ENCODE measurements around the gene GAL3ST2.
A peak's percentile ranks its signal among the peaks of the same experiment; 100 is the strongest.
"Not testable (repeated sequence)": the region's sequence is repeated elsewhere in the genome, so short reads cannot be mapped to it uniquely, and the experiment has no call there.

GAL3ST2 gene

DNA sequence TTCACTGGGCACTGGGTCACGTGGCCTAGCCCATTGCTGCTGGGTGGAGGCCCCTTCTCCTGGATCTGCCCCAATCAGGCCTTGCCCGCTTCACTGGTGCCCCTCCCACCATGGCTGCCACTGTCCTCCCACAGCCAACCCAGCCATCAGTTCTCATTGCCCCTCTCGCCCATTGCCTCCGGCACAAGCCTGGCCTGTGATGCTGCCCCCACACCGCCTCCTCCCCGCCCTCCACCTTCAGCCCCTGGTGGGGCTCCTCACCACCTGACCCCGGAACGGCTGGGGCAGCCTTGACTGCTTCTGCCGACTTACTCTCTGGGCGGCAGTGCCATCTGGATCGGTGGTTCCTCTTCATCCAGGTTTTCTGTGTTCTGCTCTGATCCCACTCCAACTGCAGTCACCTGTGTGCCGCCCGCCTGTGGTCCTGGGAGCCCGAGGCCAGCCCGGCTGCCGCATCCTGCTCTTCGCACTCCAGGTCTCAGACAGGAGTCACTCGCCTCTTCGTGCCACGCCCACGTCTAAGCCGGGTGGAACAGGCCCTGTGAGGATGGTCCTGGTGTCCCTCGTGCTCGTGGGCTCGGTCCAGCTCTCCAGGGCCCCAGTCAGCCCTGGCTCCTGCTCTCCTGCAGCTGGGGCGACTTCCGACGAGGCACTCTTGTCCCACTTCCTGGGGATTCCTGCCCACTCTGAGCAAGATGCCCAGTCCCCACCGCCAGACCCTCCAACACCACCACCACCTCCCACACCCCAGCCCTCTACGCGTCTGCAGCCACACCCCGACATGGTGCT, 28.0 kb upstream of the GAL3ST2 start:
- DNase-seq, result no peak

DNA sequence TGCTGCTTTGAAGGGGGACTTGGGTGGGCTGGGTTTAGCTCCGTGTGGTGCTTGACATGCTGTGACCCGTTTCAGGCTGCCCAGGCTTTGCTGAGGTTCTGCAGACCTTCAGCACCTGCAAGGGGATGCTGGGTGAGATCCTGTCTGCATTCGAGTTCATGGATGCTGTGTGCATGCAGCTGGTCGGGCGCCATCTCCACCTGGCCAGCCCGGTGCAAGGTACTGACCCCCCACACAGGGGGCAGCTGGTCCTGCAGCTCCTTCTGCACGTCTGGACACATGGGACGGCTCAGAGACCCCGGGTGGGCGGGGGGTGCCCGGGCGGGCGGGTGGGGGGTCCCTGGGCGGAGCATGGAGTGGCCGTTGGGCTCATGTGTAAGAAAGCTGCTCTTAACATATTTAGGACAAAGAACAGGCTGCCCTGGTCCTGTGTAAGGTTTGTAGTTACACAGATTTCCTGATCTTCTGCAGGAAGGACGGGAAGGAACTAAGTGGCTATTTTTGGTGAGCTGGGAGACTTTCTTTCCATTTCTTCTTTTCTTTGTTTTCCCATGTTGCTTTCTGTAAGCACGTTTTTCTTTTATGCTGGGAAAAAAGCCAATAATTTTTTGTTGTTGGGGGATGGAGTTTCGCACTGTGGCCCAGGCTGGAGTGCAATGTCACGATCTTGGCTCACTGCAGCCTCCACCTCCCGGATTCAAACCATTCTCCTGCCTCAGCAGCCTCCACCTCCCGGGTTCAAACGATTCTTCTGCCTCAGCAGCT, 26.4 kb upstream of the GAL3ST2 start:
- DNase-seq, result no peak

DNA sequence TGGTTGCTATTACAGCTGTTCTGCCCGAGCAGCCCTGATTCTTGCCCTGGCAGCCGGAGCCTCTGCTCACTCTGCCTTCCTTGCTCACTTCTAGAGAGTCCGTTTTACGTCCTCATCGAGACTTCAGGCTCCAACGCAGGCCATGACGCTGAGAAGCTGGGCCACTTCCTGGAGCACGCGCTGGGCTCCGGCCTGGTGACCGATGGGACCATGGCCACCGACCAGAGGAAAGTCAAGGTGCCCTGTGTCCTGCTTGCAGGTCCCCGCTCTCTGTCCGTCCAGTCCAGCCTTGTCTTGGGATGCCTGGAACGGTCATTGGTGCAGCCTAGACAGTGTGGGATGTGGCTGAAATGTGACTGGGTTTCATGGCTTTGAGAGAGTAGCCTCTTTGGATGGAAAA, 25.5 kb upstream of the GAL3ST2 start:
- DNase-seq, result no peak

DNA sequence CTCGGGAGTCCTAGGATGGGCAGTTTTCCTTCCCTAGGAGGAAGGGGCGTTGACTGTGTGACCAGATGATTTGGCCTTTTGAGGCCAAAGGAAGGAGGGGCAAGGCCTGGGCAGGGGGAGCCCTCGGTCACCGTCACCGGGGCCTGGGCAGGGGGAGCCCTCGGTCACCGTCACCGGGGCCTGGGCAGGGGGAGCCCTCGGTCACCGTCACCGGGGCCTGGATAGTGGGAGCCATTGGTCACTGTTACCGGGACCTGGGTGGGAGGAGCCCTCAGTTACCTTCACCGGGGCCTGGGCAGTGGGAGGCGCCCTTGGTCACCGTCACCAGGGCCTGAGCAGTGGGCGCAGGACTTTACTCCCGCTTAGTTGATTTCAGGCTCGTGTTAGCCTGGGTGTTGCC, 24.8 kb upstream of the GAL3ST2 start:
- no peak for DNase-seq

DNA sequence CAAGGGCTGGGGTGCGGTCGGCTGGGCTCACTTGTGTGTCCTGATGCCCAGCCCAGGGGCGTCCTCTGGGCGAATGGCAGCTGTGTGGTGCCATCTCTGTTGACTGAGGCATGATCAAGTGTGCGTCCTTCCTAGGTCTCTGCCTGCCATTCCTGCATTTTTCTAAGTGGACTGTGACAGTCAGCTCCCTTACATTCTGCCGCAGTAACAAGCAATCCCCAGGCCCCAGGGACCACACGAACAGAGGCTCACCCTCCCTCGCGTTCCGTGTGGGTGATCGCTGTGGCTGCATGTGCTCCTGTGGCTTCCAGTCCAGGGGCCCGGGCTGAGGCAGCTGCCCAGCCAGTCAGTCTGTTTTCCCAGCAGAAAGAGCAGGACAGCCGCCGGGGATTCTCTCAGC, 24.4 kb upstream of the GAL3ST2 start:
- no peak for DNase-seq

DNA sequence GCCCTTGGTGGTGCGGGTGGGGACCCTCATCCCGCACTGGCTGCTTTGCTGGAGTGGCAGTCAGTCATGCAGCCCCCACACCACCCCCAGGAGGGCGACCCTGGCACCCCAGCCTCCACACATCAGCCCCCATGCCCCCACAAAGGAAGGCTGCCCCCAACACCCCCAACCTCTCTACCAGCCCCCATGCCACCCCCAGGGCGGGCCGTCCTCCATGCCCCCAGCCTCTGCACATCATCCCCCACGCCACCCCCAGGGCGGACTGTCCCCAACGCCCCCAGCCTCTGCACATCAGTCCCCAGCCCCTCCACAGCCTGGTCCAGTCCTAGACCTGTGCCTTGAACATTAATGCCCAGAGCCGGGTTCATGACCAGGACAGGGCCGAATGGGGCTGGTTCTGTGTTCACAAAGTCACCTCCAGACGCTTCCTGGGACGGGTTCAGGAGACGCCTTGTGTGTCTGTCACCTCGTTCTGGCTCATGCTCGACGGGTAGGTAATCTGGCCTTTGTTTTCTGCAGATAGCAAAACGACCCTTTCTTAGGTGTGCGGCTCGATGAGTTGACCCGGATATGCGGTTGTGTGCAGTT, 23.8 kb upstream of the GAL3ST2 start:
- no peak for DNase-seq

DNA sequence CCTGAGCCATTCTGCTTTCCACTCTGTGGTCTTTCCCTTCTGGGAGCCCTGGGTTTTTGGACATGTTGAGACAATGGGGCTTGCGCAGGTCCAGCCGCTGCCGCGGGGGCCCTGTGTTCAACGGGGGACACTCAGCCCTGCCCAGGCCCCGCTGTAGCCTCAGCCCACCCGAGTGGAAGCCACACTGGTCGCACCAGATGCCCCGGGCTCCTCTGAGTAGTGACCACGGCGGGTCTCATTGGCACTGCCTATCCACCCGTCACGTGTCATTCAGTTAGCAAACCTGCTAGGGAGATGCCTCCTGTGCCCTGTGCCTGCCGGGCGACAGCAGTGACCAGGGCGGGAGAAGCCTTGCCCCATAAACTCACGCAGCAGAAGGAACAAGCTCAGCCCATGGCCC, 23.1 kb upstream of the GAL3ST2 start:
- no peak for DNase-seq

DNA sequence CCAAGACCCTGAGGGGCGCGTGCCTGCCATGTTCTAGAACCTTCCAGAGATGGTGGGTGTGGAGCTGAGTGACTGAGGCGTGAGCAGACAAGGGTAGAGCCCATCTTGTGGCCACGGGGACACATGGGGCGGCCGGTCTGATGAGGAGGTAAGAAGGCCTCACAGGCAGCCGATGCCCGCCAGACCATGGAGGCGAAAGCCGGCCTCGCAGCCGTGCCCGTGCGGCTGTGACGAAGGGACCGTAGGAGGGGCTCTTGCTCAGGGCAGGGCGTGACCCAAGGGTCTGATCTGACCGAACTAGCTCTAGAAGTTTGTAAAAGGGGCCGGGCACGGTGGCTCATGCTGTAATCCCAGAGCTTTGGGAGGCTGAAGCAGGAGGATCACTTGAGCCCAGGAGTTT, 22.6 kb upstream of the GAL3ST2 start:
- no peak for DNase-seq

DNA sequence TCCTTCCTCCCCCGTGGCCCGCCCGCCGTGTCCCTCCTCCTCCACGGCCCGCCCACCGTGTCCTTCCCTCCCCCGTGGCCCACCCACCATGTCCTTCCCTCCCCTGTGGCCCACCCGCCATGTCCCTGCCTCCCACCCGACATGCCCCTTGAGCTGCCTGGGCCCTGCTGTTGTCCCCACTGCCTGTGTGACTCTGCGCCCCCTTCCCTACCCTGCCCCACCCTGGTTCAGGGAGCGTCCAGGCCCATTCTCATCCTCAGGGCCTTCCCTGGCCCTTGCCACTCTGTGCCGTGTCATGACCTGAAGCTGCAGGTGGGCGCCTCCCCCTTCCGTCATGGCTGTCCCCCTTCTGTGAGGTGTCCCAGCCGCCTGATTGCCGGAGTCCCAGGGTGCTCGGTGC, 21.5 kb upstream of the GAL3ST2 start:
- no peak for DNase-seq

DNA sequence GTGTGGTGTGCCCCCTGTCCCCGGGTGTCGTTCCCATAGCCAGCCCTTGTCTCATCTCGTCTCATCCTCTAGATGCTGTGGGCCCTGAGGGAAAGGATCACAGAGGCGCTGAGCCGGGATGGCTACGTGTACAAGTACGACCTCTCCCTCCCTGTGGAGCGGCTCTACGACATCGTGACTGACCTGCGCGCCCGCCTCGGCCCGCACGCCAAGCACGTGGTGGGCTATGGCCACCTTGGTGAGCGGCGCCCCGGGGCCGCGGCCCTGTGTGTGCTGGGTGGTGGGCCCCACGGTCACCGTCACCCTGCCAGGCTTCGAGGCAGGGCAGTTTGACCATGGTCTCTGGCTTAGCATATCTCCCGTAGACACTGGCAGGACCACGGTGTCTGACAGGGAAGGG, 20.8 kb upstream of the GAL3ST2 start:
- no peak for DNase-seq

DNA sequence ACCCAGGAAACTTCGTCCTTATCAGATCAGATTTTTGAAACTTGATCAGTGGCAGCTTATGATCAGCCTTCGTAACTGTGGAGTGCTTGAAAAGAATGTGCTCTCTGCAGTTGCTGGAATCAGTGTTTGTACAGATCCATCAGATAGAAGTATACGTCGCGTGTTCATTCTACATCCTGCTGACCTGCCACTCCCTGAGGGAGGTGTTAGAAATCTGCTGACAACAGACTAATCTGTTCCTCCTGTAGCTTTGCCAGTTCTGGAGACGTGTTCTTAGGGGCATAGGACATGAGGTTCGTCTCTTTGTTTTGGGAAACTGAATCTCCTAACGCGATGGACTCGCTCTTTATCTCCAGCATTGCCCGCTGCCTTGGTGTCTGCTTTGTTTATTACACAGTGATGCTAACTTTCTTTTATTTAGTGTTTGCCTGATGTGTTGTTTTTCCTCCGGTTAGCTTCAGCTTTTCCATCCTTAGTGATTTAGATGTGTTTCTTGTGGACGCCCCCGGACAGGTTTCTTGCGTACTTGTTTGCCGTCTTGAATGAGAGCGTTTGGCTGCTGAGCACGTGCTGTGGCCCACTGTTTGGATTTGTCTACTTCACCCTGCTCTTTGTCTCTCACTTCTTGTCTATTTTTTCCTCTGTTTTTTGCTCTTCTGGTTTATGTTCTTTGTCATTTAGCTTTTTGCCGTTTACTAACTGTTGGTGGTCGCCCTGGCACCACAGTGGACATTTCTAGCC, 17.4 kb upstream of the GAL3ST2 start:
- DNase-seq, result no peak

DNA sequence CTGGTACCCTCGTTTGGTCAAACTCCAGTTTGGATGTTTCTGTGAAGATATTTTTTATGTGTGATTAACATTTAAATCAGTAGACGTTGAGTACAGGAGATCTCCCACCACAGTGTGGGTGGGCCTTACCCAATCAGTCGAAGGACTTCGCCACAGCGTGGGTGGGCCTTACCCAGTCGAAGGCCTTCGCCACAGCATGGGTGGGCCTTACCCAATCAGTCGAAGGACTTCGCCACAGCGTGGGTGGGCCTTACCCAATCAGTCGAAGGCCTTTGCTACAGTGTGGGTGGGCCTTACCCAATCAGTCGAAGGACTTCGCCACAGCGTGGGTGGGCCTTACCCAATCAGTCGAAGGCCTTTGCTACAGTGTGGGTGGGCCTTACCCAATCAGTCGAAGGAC, 16.7 kb upstream of the GAL3ST2 start:
- DNase-seq, result not testable (repeated sequence)

DNA sequence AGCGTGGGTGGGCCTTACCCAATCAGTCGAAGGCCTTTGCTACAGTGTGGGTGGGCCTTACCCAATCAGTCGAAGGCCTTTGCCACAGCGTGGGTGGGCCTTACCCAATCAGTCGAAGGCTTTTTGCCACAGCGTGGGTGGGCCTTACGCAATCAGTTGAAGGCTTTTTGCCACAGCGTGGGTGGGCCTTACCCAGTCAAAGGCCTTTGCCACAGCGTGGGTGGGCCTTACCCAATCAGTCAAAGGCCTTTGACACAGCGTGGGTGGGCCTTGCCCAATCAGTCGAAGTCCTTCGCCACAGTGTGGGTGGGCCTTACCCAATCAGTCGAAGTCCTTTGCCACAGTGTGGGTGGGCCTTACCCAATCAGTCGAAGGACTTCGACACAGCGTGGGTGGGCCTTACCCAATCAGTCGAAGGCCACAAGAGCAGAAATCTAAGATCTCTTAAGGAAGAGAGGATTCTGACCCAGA, 16.3 kb upstream of the GAL3ST2 start:
- no peak for DNase-seq

DNA sequence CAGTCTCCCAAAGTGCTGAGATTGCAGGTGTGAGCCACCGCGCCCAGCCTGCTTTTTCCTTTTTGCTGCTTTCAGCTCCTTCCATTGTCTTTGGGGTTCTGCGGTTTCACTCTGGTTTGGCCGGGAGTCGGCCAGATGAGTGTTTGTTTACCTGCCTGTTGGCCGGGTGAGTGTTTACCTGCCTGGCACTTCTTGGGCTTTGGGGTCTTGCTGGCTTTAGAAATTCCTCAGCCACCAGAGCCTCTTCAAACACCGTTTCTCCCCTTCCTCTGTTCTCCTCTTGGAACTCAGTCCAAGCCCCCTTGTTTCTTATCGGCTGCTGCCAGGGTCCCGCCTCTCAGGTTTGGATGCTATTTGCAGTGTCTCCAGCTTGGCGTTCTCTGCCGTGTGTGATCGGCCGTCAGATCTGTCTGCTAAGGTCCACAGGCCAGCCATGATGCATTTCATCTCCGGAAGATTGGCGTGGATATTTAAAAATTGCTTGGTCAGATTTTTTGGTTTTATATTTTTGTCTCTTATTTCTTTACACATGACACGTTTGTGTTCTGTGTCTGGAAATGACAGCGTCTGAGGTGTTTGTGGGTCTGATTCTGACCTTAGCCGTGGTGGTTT, 14.2 kb upstream of the GAL3ST2 start:
- DNase-seq, result no peak

DNA sequence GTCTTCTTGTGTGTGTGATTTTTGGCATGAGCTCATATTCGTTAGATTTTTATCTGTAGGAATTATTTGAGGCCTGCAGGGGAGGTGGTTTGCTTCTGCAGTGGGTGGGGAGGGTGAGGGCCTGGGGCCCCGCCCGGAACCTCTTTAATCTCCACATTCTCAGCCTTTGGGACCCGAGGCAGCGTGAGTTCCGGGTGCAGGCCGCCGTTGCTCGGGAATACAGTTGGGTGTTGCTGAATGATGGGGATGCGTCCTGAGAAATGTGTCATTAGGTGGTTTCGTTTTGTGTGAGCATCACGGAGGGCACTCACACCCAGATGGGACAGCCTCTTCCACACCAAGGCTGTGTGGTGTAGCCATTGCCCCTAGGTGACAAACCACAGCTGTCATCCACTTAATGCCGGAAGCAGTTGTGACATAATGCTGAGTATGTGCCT, 13.7 kb upstream of the GAL3ST2 start:
- DNase-seq, result peak; percentile 94

DNA sequence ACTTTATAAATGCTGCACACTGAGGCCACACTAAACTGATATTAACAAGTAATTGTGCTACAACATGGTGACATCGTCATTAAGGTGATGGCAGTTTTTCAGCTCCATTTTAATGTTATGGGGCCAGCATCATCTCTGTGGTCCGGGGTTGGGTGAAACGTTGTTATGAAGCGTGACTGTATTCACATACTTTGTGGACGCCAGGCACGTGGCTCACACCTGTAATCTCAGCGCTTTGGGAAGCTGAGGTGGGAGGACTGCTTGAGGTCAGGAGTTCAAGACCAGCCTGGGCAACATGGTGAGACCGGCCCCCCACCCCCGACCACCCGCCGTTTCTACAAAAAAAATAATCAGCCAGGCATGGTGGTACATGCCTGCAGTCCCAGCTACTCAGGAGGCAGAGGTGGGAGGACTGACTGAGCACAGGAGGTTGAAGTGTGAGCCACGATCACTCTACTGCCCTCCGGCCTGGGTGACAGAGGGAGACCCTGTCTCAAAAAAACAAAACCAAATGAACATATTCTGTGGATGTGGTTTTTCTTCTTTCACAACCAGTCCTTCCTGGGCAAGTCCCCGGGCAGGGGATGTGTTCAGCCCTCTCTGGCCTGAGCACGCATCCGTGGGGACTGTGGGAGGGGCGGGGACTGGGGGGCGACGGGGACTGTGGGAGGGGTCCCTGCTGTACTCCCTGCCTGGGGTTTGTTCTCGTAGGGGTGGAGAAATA, 12.9 kb upstream of the GAL3ST2 start:
- DNase-seq, result peak; percentile 22

DNA sequence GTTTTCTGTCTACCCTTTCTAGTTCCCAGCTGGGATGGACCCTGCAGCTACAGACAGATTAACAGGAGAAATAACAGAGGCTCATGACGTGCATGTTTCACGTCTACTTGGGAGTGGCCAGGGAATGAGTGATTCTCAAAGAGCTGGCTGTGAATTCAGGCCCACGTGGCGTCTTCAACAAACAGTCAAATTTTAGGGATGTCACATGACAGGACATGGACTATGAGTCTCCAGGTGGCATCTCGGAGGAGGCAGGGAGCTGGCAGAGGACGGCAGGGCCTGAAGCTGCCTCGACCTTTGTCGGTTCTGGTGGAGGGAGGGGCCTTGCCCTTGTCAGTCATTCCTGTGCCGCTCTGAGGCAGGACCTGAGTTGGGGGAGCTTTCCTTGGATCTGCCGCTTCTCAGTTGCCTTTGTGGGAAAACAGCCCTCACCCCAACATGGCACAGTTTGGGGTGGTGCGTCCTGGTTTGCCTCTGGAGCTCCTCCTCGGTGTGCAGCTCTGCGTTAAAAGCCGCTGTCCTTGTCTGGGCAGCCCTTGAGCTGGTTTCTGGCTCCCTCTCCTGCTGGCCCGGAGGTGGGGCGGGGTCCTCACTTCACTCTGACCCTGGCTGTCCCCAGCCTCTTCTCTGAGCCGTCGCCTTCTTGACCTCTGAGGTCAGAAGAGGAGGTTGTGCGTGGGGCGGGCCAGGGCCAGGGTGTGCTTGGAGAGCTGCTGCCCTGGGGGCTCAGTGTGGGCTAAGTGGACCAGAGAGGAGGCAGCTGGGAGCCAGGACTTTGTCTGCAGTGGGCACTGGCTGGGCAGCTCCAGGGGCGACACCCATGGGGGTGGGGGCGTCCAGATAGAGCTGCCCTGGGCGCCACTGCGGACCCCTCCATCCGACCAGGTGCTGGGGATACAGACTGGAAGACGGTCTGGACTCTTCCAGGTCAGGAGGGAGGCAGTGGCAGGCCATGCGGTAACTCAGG, 12.1 kb upstream of the GAL3ST2 start:
- peak; percentile 22 for DNase-seq

DNA sequence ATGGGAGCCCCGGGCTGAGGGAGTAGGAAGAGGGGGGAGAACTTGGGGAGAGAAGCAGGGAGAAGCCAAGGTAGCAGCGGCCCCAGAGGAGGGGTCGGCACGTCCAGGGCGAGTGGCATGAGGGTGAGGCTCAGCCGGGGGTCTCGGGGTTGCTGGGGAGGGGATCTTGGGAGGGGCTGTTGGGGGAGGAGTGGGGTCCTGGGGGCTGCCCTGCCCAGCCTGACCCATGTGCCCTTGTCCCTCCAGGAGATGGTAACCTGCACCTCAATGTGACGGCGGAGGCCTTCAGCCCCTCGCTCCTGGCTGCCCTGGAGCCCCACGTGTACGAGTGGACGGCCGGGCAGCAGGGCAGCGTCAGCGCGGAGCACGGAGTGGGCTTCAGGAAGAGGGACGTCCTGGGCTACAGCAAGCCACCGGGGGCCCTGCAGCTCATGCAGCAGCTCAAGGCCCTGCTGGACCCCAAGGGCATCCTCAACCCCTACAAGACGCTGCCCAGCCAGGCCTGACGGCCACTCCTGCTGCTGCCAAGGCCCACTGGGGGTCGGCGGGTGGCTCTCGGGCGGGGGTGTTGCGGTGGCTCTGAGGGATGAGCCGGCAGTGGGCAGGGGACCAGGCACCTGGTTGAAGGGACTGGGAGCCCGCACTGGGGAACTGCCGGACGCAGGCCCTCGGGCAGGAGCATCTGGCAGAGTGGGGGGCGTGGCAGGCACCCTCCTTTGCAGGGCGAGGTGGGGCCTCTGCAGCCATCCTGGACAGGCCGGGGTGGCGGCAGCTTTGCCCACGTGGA, 9.0 kb upstream of the GAL3ST2 start:
- DNase-seq, result no peak

DNA sequence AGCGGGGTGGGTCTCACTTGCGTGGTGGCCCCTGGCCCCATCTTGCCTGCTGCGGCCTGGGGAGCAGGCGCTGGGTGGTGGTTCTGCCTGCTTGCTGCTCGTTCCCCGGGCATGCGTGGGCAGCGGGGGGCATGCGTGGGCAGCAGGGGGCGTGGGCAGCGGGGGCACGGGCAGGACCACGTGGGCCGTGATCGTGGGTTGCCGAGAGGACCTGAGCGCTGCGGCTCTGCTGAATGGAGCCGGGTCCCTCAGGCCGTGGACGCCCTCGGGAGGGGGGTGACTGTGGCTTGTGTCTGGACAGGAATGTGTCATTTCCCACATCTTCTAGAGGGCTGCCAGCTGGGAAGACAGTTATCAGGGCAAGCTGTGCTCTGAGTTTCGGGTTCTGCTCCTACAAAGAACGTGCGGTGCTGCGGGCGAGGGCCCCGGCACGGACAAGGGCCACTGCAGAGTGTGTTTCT, 8.3 kb upstream of the GAL3ST2 start:
- DNase-seq, result no peak

DNA sequence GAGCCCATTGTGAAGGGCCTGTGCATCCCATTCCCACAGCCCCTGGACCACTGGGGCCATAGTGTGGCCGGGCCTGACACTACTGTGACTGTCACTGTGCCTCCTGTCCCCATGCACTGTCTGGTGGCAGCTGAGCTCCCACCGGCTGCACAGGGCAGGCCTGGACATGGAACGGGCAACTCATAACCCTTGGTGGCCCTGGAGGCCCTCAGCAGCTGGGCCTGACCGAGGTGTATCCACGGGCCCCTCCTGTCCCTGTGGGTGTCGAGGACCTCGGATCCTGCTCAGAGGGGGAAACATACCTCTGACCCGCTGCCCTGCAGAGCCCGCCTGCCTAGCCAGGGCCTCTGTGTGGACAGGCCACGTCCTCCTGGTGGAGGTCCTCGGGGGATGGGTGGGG, 7.8 kb upstream of the GAL3ST2 start:
- DNase-seq, result no peak
